Karpas-422 (cell line): ENCODE results near the gene CRIM1. TPM values are rescaled to one million over a fixed set of nuclear protein-coding genes. Genes with fewer than 3 reads are reported as not detected.

Experiments
- DNase-seq: peaks from one replicate; pipeline ENCODE4 v3.0.0-alpha.2; 2015
- H2AFZ ChIP-seq: fragments of 200-600 bp; sonication (generic); 2 replicates; pipeline ENCODE4 v1.6.1; 2014; ENCODE audit warnings: antibody characterized with exemption, low read length, mixed read lengths
- H3K27ac ChIP-seq: fragments of 200-600 bp; sonication (generic); 2 replicates; pipeline ENCODE4 v1.5.1; 2014; ENCODE audit warnings: mild to moderate bottlenecking, low read length, moderate library complexity
- H3K27me3 ChIP-seq: fragments of 200-600 bp; sonication (generic); 2 replicates; pipeline ENCODE4 v1.6.1; 2014; ENCODE audit warnings: low read length, mixed read lengths
- H3K36me3 ChIP-seq: fragments of 200-600 bp; sonication (generic); 2 replicates; pipeline ENCODE4 v1.6.1; 2014; ENCODE audit warnings: low read length, mixed read lengths; ENCODE audit not compliant: insufficient read depth
- H3K4me1 ChIP-seq: fragments of 200-600 bp; sonication (generic); 2 replicates; pipeline ENCODE4 v1.6.1; 2014; ENCODE audit warnings: mild to moderate bottlenecking, low read length, mixed read lengths
- H3K4me2 ChIP-seq: fragments of 200-600 bp; sonication (generic); 2 replicates; pipeline ENCODE4 v1.6.1; 2014; ENCODE audit warnings: low read length, low read depth, mild to moderate bottlenecking; ENCODE audit not compliant: poor library complexity, severe bottlenecking
- H3K4me3 ChIP-seq: fragments of 200-600 bp; sonication (generic); 2 replicates; pipeline ENCODE4 v1.5.1; 2014; ENCODE audit warnings: mild to moderate bottlenecking, antibody characterized with exemption, low read length, mixed read lengths
- H3K79me2 ChIP-seq: fragments of 200-600 bp; sonication (generic); 2 replicates; pipeline ENCODE4 v1.6.1; 2014; ENCODE audit warnings: mild to moderate bottlenecking, low read length, mixed read lengths
- H3K9ac ChIP-seq: fragments of 200-600 bp; sonication (generic); 2 replicates; pipeline ENCODE4 v1.6.0; 2014; ENCODE audit warnings: low read length
- H3K9me2 ChIP-seq: fragments of 200-600 bp; sonication (generic), shearing (Covaris generic); replicated peaks from 2 replicates; pipeline ENCODE4 v1.6.0; 2014; ENCODE audit warnings: mild to moderate bottlenecking, low read length, moderate library complexity; ENCODE audit not compliant: insufficient read depth
- H3K9me3 ChIP-seq: fragments of 300-700, 200-600 bp; sonication (generic); 2 replicates; pipeline ENCODE4 v1.6.1; 2014; ENCODE audit warnings: low read length, mixed read lengths
- H4K20me1 ChIP-seq: fragments of 200-600 bp; sonication (generic); 2 replicates; pipeline ENCODE4 v1.6.1; 2014; ENCODE audit warnings: mild to moderate bottlenecking, antibody characterized with exemption, low read length, low read depth; ENCODE audit not compliant: insufficient read depth
- total RNA-seq: library from RNA; depleted of rRNA; stranded (reverse); fragments of >200 nt; shearing (Covaris generic); gene quantifications from 2 replicates; pipeline ENCODE4 v1.2.3, GENCODE V29; 2014; ENCODE audit warnings: low replicate concordance

Gene CRIM1
- total RNA-seq, 1 experiment from 2014 or later: not detected

DNA sequence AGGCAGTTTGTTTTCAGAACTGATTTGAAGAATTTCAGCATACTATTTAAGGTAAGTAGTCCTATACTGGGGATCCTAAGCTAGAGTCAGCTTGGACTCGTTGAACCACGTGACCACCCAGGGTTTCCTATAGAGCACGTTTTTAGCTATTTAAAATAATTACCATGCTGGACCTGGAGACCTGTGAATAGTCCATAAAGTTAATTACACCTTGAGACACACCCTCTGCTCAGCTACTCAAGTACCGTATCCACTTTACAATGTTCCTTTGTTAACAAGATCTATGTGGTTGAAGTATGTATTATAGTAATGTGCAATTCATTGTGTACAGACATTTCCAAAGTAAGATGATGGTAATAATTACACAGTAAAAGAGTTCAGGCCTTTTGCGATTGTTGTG lies 67.6 kb downstream of the CRIM1 start:
- H3K4me3 ChIP-seq: no peak overlapping the region
- H3K79me2 ChIP-seq: no peaks in the 10 kb centered on the region

DNA sequence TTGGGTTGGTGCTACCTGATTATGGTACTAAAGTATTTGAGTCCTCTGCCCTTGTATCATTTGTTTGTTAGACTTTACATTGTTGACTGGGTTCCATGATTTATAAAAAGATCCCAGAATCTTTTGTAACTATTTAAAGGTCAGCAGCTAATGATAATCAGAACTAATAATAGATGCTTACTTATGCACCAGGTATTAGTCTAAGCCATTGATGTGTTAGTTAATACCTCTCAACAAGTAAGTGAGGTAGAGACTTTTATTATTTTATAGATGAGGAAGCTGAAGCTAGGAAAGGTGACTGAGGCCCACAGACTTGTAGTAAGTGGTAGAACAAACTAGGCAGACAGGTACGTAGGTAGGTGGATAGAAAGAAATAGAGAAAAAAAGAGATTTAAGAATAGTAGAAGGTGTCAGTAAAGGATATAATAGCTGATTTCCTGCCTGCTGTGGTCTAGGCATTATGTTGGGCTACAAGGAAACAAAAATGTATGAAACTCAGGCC lies 68.1 kb downstream of the CRIM1 start:
- DNase-seq: no peak
- Histone ChIP-seq H3K4me2 (no peak overlapping the region), H4K20me1 (no peaks in the 10 kb centered on the region), H3K27me3 (no peaks in the 10 kb centered on the region), H3K9me2 (no peaks in the 10 kb centered on the region), H3K79me2 (no peaks in the 10 kb centered on the region), H3K4me1 (no peaks in the 10 kb centered on the region), H3K36me3 (no peaks in the 10 kb centered on the region), H3K9ac (no peak overlapping the region), H3K4me3 (no peak overlapping the region), H3K27ac (no peak overlapping the region), H3K9me3 (no peaks in the 10 kb centered on the region), H2AFZ (no peak overlapping the region)

More for the DNA sequence above, 67.6 kb downstream of the CRIM1 start:
- Histone ChIP-seq H3K4me2 (no peak overlapping the region), H3K27me3 (no peaks in the 10 kb centered on the region), H3K9me2 (no peaks in the 10 kb centered on the region), H3K27ac (no peak overlapping the region), H3K36me3 (no peaks in the 10 kb centered on the region), H3K9ac (no peak overlapping the region), H3K4me1 (no peaks in the 10 kb centered on the region), H3K9me3 (no peaks in the 10 kb centered on the region), H2AFZ (no peak overlapping the region), H4K20me1 (no peaks in the 10 kb centered on the region)
- DNase-seq: no peak

DNA sequence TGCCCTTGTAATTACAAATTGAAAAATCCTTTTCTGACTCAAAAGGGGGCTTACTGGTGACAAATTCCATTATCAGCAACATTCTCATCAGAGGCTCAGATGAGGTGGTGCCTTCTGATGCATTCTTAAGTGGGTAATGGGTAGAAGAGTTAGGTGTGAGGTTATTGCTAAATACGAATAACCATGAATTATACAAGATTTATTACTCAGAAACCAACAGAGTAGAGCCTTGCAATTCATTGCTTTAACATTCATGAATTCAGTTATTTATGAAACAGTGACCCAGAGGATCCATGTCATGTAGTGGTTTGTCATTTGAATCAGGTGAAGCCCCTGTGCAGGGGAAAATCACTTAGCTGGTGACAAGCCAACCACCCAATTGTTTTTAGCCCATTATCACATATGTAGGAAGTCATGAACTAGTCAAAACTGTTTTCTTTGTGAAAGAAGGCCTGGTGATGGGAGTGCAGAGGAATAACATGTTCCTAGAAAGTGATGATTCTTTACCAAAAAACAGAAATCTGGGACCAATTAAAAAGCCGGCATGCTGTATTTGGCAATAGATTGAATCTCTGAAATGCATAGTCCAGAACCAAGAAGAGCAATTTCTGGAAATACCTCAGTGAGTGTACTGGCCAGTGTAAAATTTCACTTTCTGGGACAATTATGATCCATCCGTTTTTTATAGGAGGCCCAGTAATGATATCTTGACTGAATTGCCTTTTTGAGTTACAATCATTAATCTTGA lies 70.2 kb downstream of the CRIM1 start:
- Histone ChIP-seq H2AFZ (no peak overlapping the region), H3K9ac (no peak overlapping the region), H3K79me2 (no peaks in the 10 kb centered on the region), H3K36me3 (no peaks in the 10 kb centered on the region), H3K4me1 (no peaks in the 10 kb centered on the region), H3K9me2 (no peaks in the 10 kb centered on the region), H4K20me1 (no peaks in the 10 kb centered on the region), H3K4me3 (no peak overlapping the region), H3K27me3 (no peaks in the 10 kb centered on the region), H3K4me2 (no peak overlapping the region), H3K27ac (no peak overlapping the region), H3K9me3 (no peaks in the 10 kb centered on the region)
- no peak for DNase-seq

DNA sequence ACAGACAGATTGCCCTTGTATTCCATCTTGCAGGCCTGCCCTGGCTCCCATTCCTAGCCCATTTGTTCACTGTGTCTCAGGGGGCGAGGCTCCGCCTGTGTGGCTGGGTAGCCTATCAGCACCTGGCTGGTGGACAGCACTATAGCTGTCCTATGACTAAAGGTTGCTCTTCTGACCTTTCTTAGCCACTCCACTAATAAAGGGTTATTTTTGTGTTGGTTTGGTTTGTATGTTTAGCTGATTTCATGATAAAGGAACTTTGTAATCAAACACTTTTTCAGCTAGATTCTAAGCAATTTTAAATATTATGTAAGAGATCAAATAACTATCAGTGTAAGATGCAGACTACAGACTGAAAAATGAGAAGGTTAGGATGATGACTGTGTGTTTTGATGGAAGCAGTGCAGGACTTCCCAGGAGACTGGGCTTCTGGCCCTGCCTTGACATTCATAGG lies 72.2 kb downstream of the CRIM1 start:
- Histone ChIP-seq H3K79me2 (no peaks in the 10 kb centered on the region), H3K9ac (no peak overlapping the region), H3K4me3 (no peak overlapping the region), H3K4me1 (no peaks in the 10 kb centered on the region), H3K27ac (no peak overlapping the region), H3K4me2 (no peak overlapping the region), H3K9me2 (no peaks in the 10 kb centered on the region), H2AFZ (no peak overlapping the region), H4K20me1 (no peaks in the 10 kb centered on the region), H3K36me3 (no peaks in the 10 kb centered on the region), H3K9me3 (no peaks in the 10 kb centered on the region), H3K27me3 (no peaks in the 10 kb centered on the region)
- no peak for DNase-seq

DNA sequence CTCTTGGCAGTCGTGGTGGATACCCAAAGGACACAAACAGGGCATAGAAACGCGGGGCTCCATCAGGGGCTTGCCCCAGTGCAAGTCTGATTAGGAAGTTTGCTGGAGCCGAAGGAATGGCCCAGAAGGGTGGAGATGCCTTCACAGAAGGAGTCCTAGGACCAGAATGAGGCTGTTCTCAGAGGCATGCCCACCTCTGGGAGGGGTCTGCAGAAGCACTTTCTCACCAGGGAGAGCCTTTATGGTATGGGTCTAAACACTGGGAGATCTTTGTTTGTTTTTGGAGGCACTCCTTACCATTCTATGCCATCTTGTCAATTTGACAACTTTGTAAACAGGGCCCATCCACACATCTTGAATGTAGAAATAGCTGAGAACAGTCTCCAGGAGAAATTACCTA lies 75.0 kb downstream of the CRIM1 start:
- Histone ChIP-seq H3K9me3 (no peaks in the 10 kb centered on the region), H3K9ac (no peak overlapping the region), H3K27me3 (no peaks in the 10 kb centered on the region), H3K4me1 (no peaks in the 10 kb centered on the region), H3K79me2 (no peaks in the 10 kb centered on the region), H3K9me2 (no peaks in the 10 kb centered on the region), H2AFZ (no peak overlapping the region), H3K4me2 (no peak overlapping the region), H3K27ac (no peak overlapping the region), H4K20me1 (no peaks in the 10 kb centered on the region), H3K36me3 (no peaks in the 10 kb centered on the region), H3K4me3 (no peak overlapping the region)
- DNase-seq: no peak

DNA sequence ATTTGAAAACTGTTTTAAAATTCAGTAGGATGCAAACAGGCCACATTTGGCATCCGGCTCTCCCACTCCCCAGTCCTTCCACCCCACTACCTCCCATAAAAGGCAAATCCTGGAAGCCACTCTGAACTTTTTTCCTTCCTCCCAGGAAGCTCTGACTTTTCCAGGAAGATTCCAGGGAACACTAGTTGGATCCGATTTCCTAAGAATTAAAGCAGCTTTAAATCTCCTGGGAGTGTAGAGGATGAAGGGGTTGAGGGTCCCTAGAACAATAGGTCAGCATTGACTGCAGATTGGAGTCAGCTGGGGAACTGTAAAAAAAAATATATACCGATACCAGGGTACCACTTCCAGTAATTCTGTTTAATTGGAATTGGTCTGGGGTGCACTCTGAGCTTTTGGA lies 76.9 kb downstream of the CRIM1 start:
- DNase-seq: no peak
- H3K79me2 ChIP-seq: no peaks in the 10 kb centered on the region
- no peaks in the 10 kb centered on the region for H4K20me1 ChIP-seq
- H3K9me2 ChIP-seq: no peaks in the 10 kb centered on the region
- no peaks in the 10 kb centered on the region for H3K36me3 ChIP-seq
- no peak overlapping the region for H3K9ac ChIP-seq
- H3K27ac ChIP-seq: no peak overlapping the region
- no peak overlapping the region for H3K4me2 ChIP-seq
- H3K9me3 ChIP-seq: no peaks in the 10 kb centered on the region
- no peaks in the 10 kb centered on the region for H3K27me3 ChIP-seq
- no peak overlapping the region for H3K4me3 ChIP-seq
- H3K4me1 ChIP-seq: no peaks in the 10 kb centered on the region
- H2AFZ ChIP-seq: no peak overlapping the region

DNA sequence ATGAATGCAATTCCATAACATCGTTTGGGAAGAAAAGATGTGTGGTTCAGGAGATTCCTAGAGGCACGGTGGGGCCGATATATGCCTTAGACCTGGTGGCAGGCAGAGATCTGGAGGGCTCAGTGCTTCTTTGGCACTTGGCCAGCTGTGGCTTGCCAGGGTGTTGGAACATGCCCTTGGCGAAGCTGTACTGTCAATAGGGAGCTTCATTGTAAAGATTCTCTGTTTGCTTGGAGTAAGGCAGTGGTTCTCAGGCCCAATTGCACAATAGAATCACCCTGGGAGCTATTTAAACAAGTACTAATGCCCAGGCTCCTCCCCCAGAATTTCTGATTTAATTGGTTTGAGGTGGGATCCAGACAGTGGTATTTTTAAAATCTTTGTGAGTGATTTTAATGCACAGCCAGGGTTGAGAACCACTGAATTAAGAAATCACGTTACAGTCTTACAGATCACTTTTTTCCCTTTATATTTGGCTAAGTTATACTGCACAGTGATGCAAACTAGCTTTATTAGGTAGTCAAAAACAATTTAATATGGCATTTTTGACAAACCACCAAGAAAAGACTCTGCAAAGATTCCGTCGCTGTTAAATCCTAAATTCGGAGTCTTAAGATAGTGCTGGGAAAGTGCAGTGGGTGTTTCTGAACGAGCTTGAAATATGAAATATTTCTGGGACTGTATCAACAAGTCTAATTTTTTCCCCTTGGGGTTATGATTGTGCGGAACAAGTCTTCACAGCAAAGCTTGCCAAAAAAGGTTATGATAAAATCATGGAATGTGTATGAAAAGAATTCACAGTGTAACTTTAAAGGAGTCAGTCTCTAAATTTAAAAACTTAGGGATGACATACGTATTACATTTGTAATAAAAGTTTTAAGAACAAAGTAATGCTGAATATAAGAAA lies 78.0 kb downstream of the CRIM1 start:
- H3K4me3 ChIP-seq: no peak overlapping the region
- no peaks in the 10 kb centered on the region for H3K9me3 ChIP-seq
- H4K20me1 ChIP-seq: no peaks in the 10 kb centered on the region
- no peaks in the 10 kb centered on the region for H3K27me3 ChIP-seq
- H2AFZ ChIP-seq: no peak overlapping the region
- DNase-seq: no peak
- H3K79me2 ChIP-seq: no peaks in the 10 kb centered on the region
- H3K27ac ChIP-seq: no peak overlapping the region
- no peaks in the 10 kb centered on the region for H3K36me3 ChIP-seq
- no peak overlapping the region for H3K4me2 ChIP-seq
- no peaks in the 10 kb centered on the region for H3K9me2 ChIP-seq
- no peaks in the 10 kb centered on the region for H3K4me1 ChIP-seq
- no peak overlapping the region for H3K9ac ChIP-seq

DNA sequence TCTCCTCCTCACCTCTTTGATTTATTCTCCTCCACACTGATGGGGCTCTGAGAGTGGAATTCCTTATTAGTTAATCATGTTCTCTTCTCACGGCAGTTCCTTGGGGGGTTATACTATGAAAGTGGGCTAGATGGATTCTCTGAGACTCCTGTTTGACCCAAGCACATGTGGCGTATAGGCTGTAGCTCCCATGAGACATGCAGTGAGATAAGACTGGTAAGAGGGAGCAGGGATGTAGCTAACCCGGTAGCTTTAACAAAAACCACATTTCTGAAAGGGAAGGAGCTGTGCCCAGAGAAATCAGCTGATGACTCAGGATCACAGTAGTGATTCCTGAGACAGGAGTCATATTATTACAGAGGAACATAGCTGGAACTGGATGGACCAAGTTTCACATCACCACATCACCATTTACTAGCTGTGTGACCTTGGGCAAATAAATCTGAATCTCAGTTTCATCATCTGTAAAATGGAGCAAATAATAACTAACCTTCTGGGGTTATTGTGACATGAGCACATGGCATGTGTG lies 82.9 kb downstream of the CRIM1 start:
- Histone ChIP-seq H3K4me3 (no peak overlapping the region), H3K36me3 (no peaks in the 10 kb centered on the region), H3K4me2 (no peak overlapping the region), H3K79me2 (no peaks in the 10 kb centered on the region), H4K20me1 (no peaks in the 10 kb centered on the region), H2AFZ (no peak overlapping the region), H3K27ac (no peak overlapping the region), H3K9me2 (no peaks in the 10 kb centered on the region), H3K9ac (no peak overlapping the region), H3K4me1 (no peaks in the 10 kb centered on the region), H3K9me3 (no peaks in the 10 kb centered on the region), H3K27me3 (no peaks in the 10 kb centered on the region)
- no peak for DNase-seq
